ENCODE results near the gene TBC1D16. TPM values are rescaled to one million over a fixed set of nuclear protein-coding genes. Genes with fewer than 3 reads are reported as not detected.

Gene TBC1D16, protein sequence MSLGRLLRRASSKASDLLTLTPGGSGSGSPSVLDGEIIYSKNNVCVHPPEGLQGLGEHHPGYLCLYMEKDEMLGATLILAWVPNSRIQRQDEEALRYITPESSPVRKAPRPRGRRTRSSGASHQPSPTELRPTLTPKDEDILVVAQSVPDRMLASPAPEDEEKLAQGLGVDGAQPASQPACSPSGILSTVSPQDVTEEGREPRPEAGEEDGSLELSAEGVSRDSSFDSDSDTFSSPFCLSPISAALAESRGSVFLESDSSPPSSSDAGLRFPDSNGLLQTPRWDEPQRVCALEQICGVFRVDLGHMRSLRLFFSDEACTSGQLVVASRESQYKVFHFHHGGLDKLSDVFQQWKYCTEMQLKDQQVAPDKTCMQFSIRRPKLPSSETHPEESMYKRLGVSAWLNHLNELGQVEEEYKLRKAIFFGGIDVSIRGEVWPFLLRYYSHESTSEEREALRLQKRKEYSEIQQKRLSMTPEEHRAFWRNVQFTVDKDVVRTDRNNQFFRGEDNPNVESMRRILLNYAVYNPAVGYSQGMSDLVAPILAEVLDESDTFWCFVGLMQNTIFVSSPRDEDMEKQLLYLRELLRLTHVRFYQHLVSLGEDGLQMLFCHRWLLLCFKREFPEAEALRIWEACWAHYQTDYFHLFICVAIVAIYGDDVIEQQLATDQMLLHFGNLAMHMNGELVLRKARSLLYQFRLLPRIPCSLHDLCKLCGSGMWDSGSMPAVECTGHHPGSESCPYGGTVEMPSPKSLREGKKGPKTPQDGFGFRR
- 1 to 10 TPM; 6.5 to 6.8 TPM for total RNA-seq

DNA sequence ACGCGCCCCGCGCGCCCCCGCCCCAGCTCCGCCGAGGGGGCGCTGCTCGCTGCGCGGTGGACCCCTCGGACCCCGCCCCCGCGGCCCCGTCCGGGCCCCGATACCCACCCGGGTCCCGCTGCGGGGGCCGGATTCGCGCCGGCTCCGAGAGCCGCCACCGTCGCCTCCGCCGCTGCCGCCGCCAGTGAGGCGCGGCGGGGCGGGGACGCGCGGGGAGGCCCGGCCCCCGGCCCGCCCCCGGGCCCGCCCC is at the start of gene TBC1D16:
Gene TBC1D16 (minus strand): TSS at position 186 of the 250 bp plus-strand sequence. CDS start 22,325 bp downstream, outside the sequence.
- CTCF ChIA-PET, result no interaction called here

DNA sequence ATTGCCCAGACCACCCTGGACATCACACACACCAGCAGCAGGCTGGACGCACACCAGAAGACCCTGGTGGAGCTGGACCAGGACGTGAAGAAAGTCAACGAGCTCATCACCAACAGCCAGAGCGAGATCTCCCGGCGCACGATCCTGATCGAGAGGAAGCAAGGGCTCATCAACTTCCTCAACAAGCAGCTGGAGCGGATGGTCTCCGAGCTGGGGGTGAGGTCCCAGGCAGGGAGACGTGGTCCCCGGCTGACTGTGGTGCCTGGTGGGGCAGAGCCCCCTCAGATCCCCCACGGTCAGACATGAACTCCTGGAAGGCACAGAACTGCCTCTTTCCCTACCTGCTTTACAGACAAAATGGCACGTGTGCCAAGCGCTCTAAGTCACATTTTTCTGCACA is 49.1 kb upstream of the TBC1D16 start:
- ChIA-PET CTCF (interaction anchor here (1.0 to 1.2 kb wide), 2 partner anchors 17 to 78 kb away, joined by 3 to 6 read pairs; partner anchors contain the start of gene GAA), POLR2A (no interaction called here)

More for the DNA sequence above, at the start of gene TBC1D16:
- POLR2A ChIA-PET, result no interaction called here

DNA sequence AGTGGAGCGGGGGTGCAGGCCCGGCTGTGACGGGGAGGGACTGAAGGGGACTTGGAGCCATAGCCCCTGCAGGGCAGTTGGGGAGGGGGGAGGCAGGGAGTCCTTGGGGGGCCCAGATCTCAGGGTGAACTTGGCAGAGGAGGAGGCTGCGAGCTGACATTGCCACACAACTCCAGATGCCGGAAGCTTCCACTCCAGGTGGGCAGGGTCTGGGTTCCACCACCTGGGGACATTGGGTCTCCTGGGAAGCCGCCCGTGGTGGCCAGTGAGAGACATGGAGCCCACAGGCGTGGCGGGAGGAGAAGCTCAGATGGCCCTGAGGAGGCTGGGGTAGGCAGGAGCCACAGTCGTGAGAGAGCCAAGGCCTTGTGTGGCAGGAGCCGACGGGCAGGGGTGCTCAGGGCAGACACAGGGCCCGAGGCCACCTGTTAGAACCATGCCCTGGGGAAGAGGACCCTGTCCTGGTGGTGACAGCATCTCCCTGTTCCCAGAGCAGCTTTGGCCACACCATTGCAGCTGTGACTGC is 47.5 kb upstream of the TBC1D16 start:
- ChIA-PET POLR2A (no interaction called here), CTCF (interaction anchor here (0.6 to 2.3 kb wide), 12 partner anchors 9 to 170 kb away, joined by 3 to 13 read pairs (median 4); partner anchors contain the start of gene GAA)

DNA sequence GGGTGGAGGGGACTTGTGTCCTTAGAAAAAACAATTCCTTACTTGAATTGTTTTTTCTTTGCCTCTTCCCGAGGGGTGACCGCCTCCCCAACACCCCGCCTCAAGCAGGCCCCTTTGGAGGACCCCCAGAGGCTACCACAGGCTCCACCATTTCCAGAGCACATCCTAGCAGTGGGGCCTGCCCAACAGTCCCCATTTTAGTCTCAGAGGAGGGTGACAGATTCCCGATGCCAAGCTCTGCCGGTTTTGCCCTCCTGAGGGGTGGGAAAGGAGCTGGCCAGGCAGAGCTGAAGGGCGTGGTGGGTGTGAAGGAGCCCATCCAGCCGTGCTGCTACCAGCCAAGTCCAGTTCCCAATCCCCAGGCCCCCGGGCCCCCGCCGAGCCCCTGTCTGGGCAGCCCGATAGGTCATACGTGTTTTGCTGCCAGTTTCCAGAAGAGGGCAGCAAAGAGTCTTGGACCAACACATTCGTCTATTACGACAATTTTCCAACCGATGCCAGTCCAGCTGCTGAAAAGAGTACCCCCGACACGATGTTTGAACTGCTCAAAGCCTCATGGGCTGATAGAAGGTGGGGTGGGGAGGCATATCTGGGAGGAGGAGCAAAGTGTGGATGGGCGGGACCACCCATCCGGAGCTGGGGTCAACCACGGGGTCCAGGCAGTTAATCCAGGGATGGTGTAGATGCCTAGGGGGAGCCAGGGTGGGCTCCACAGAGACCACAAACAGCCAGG is 46.9 kb upstream of the TBC1D16 start:
- CTCF ChIA-PET, result interaction anchor here (0.6 to 2.3 kb wide), 13 partner anchors 10 to 170 kb away, joined by 3 to 13 read pairs (median 4); partner anchors contain the start of gene GAA
- POLR2A ChIA-PET, result no interaction called here

DNA sequence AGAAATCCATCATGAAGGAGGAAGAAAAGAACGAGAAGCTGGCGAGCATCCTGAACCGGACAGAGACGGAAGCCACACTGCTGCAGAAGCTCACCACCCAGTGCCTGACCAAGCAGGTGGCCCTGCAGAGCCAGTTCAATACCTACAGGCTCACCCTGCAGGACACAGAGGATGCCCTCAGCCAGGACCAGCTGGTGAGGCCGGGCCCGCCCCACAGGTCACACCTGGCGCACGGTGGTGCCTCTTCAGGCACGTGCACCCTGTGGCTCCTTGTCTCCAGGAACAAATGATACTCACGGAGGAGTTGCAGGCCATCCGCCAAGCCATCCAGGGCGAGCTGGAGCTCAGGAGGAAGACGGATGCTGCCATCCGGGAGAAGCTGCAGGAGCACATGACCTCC is 45.9 kb upstream of the TBC1D16 start:
- CTCF ChIA-PET, result interaction anchor here (0.6 to 2.3 kb wide), 7 partner anchors 11 to 145 kb away, joined by 3 to 13 read pairs (median 5); partner anchors contain the start of gene GAA
- POLR2A ChIA-PET, result interaction anchor here (0.5 kb wide), 1 partner anchor 48 kb away, joined by 3 read pairs; no protein-coding TSS in a partner anchor

DNA sequence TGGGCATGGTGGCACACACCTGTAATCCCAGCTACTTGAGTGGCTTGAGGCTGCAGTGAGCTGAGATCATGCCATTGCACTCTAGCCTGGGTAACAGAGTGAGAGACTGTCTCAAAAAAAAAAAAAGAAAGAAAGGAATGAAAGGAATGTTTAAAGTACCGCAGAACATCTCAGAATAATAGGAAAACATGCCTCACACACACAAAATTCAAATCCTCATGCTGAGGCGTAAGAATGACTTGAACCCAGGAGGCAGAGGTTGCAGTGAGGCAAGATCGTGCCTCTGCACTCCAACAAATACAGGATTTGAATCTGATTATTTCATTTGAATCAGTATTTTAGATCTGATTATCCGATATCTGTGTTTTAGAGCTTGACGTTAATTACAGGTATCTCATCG is 44.4 kb upstream of the TBC1D16 start:
- ChIA-PET POLR2A (no interaction called here), CTCF (no interaction called here)

DNA sequence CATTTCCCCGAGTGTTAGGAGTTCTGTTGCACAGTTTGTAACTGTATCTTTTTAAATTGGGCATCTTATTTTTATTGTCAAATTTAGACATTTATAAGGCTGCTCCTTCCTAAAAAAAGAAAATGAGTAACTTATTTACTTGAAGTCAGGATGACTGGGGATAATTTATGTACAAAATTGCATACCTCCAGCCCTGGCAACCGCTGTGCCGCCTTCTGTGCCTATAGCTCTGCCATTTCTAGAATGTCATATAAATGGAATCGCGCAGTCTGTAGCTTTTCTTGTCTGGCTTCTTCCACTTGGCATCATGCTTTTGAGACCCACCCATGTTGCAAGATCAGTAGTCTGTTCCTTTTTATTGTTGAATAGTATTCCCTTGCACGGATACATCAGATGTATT is 36.7 kb upstream of the TBC1D16 start:
- CTCF ChIA-PET, result no interaction called here
- POLR2A ChIA-PET, result no interaction called here

DNA sequence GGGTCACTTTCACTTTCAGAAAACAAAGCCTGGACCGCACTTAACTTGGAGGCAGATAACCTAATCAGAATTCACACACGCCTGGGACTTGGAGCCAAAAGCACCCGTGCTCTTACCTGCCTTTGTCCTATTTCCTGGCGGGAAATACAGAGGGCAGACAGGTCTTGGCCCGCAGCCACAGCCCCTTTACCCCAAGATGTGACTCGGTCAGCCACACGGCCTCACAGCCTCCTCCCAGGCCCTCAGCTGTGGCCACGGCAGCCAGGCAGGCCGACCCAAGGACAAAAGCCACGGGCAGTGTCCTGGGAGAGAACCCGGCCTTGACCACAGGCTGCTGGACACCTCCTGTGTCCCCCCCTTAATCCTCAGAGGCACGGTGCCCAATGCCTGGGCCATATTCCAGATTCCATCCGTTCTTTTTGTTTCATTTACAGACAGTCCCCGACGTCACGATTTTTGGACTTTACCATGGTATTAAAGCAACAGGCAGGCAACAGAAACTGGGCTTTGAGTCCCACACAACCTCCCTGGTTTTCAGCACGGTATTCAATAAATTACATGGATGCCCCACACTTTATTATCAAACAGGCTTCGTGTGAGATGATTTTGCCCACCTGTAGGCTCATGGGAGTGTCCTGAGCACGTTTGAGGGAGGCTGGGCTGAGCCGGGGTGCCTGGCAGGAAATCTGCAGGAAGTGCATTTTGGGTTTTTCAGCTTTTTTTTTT is 35.6 kb upstream of the TBC1D16 start:
- ChIA-PET POLR2A (no interaction called here), CTCF (no interaction called here)

DNA sequence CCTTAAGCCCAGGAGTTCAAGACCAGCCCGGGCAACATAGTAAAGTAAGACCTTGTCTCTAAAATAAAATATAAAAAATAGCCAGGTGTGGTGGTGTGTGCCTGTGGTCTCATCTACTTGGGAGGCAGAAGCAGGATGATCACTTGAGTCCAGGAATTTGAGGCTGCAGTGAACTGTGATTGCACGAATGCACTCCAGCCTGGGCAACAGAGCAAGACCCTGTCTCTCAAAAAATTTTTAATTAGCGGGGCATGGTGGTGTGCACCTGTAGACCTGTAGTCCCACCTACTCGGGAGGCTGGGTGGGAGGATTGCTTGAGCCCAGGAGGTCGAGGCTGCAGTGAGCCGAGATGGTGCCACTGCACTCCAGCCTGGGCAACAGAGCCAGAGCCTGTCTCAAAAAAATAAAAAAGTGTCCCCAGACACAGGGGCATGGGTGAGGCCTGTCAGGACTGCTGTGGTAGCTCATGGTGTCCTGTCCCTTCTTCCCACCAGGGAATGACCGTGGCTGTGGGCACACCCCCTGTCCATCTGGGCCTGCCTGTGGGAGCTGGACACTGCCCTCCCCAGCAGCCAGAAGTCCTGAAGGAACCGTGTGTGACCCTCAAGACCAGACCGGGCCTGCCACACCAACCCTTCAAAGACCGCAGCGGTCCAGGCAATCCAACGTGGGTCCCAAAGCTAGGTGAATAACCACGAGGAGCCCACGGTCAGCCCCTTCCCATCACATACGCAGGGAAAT is 34.9 kb upstream of the TBC1D16 start:
- ChIA-PET CTCF (no interaction called here), POLR2A (no interaction called here)

DNA sequence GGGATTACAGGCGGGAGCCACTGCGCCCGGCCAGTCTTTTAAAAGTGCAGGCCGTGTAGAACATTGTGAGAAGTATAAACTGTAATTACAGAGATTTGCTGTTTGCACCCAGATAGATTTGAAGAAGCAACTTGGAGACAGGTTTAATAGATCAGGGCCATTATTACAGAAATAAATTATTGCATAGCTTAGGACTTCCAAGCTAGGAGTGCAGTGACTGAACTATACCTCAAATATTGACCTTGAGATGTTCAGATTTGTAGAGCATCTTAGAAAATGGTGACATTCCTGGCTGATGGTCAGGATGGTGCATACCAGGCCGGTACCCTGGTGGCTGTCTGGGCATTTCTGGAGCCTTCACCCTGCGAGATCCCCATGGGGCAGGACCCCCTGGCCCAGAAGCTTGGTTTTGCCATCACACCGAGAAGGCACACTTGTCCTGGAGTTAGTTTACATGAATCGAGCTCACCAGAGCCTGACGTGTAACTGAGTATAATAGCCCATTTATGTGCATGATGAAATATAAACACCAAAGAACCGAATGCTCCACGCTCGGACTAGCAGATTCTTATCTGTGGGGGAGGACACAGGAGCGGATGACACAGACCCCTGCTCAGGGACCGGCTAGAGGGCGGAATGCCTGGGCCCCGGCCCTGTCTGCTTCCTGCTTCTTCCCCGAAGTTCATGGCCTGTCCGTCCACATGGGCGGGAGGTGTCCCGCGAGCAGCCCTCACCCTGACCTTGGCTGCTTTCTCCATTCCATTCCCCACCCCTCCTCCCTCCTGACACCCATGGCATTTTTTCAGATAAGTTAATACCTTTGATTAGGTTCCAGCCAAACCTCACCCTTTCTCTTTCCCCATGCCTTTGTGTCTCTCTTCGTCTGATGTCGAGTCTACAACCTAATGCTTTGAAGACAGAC is 32.9 kb upstream of the TBC1D16 start:
- ChIA-PET POLR2A (no interaction called here), CTCF (interaction anchor here (0.6 kb wide), 1 partner anchor 53 kb away, joined by 4 read pairs; no protein-coding TSS in a partner anchor)

DNA sequence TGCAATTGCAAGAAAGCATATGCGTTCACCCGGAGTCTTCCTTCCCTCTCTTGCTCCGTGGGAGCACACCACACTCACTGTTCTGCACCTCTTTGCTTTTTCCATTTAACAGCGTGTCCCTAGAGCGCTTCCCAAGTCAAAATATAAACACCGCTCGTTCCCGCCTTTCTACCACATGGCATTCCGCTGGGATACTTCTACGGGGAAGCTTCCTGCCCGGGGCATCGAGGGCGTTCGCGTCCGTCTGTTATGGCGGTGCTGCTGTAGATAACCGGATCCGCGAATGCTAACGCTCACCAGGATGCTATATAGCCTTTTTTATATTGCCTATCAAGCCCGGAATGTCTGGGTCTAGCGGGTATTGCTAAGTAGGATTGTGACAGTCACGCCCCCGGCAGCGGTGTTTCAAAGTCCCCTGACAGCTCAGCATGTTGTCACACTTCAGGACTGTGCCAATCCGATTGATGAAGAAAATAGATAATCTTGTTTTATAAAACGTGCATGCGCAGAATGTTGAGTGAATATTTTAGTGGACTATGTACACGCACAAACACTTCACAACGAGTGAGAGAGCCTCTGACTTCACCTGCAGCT is 31.8 kb upstream of the TBC1D16 start:
- ChIA-PET POLR2A (no interaction called here), CTCF (no interaction called here)

DNA sequence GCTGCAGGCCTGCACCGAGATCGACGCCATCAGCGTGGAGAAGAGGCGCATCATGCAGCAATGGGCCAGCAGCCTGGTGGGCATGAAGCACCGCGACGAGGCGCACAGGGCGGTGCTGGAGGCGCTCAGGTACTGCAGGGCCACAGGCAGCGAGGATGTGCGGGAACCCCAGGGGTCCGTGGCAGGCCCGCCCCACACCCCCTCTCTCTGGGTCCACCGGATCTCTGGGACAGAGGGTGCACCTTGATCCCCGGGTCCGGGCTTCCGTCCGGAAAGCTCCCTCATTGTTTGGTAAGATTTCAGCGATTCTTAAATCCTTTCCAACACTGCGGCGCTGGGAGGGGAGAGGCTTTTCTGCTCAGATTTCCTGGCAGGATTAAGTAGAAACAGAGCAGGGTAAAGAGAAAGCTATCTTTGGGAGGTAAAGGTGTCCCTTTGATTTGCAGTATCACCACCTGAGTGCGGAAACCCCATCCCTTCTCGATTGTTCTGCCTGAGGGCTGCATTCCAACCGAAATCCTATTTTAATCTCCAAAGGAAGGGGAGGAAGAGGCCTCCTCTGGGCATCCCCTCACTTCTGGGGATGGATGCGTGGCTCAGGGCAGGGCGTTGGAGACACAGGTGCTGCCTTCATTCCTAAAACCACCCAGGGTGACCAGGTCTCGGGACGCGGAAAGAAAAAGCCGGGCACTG is 30.0 kb upstream of the TBC1D16 start:
- CTCF ChIA-PET, result no interaction called here
- POLR2A ChIA-PET, result no interaction called here

DNA sequence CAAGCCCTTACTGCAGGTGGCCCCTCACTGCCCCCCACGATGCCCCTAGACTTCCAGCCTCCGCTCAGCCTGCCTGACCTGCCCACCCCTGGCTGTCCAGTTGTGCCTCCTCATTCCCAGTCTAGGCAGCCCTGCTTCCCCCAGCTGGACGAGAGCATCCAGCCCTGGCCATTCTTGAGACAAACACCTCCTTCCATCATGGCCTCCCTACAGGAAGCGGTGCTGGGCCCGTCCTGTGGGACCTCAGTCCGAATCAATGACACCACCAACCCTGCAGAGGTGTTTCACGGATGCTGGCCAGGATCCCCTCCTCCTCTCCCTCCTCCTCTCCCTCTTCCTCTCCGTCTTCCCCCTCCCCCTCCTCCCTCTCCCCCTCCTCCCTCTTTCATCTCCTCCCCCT is 29.0 kb upstream of the TBC1D16 start:
- CTCF ChIA-PET, result no interaction called here
- POLR2A ChIA-PET, result no interaction called here

DNA sequence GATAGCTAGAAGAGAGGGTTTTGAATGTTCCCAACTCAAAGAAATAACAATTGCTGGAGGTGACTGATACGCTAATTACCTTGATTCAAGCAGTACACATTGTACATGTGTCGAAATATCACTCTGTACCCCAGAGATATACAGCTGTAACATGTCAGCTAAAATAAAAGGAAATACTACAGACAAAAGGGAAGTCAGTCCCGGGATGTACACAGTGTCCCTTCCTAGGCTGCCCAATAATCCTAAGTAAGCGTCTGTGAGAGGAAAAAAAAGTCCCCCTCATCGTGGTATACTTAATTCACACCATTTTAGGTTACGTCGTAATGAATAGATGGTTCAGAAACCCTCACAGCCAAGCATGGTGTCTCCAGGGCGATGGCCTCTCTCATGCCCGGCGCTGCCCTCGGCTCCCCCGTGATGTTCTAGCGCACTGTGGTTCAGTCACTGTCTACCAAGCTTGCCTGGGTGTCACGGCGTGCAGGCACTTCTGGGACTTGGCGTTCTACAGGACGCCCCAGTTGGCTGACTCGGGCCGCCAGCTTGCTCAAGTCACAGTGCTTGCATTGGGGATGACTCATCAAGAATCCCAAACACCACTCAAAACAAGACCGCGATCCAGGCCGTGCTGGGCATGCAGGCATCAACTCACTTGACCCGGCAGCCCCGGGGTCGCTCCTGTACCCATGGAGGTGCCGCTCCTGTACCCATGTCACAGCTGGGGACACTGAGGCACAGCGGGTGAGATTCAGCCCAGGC is 28.3 kb upstream of the TBC1D16 start:
- CTCF ChIA-PET, result no interaction called here

DNA sequence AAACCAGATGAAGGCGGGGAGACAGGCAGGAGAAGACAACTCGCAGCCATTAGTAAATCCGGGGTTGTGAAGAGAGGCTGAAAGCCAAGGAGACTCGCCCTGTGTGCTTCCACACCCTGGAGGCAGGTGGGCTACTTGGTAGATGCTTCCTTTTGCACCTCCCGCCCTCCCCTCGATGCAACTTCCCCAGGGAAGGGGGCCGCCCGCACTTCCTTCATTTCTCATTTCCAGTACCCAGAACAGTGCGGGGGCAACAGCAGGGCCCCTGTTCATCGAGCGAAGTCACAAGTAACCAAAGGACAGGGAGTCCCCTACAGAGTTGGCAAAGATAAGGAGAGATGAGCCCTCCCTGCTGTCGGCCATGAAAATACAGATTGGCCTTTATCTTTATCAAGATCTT is 25.7 kb upstream of the TBC1D16 start:
- CTCF ChIA-PET, result no interaction called here
- POLR2A ChIA-PET, result no interaction called here

More for the DNA sequence above, 28.3 kb upstream of the TBC1D16 start:
- POLR2A ChIA-PET, result no interaction called here

DNA sequence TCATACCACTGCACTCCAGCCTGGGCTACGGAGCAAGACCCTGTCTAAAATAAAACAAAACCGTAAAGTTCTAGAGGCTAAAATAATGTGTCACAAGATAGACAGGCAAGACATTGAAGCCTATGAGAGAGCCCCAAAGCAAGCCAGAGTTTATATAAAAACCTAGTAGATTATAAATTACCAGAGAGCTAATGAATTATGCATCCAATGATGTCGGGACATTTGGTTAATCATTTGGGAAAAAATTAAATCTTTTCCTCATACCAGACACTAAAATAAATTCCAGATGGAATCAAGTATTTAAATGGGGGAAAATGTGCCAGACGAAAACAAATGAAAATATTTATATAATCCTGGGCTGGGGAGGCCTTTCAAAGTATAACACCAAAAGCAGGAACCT is 25.0 kb upstream of the TBC1D16 start:
- CTCF ChIA-PET, result interaction anchor here (1.1 kb wide), 1 partner anchor 52 kb away, joined by 3 read pairs; no protein-coding TSS in a partner anchor
- POLR2A ChIA-PET, result no interaction called here

Data from activated CD8-positive, alpha-beta memory T cell treated with anti-CD3 and anti-CD28 coated beads for 36 hours (primary cell).